Liver (tissue), 9 donors: ENCODE results near the gene CST8. TPM values are rescaled to one million over a fixed set of nuclear protein-coding genes. Genes with fewer than 3 reads are reported as not detected.
"Not testable (repeated sequence)": the region's sequence is repeated elsewhere in the genome, so short reads cannot be mapped to it uniquely, and the experiment has no call there.

Experiments used
- DNase-seq: peaks from one replicate; pipeline ENCODE4 v3.0.0-alpha.2; 2017; ENCODE audit warnings: low spot score
- H3K27ac ChIP-seq, 2 donors: one replicate each; pipeline ENCODE4 v1.7.0; 2013; ENCODE audit warnings: inconsistent platforms in 2 of 2, low read length in 2 of 2, control low read depth in 1 of 2, low read depth in 1 of 2, mild to moderate bottlenecking in 1 of 2
- H3K27me3 ChIP-seq, 4 donors: one replicate each; pipeline versions ENCODE4 v1.6.1 to v1.7.0; 2013; ENCODE audit warnings: low read length in 3 of 4, inconsistent platforms in 1 of 4, mild to moderate bottlenecking in 1 of 4, moderate library complexity in 1 of 4; ENCODE audit not compliant: control insufficient read depth in 4 of 4, insufficient read depth in 4 of 4
- H3K36me3 ChIP-seq, 4 donors: one replicate each; pipeline versions ENCODE4 v1.6.1 to v1.7.0; 2013; ENCODE audit warnings: low read length in 3 of 4, mild to moderate bottlenecking in 3 of 4, low read depth in 1 of 4, moderate library complexity in 1 of 4; ENCODE audit not compliant: control insufficient read depth in 4 of 4, insufficient read depth in 3 of 4
- H3K4me1 ChIP-seq, 4 donors: one replicate each; pipeline versions ENCODE4 v1.6.1 to v1.7.0; 2013; ENCODE audit warnings: low read length in 3 of 4, mild to moderate bottlenecking in 3 of 4, moderate library complexity in 1 of 4; ENCODE audit not compliant: control insufficient read depth in 4 of 4, insufficient read depth in 4 of 4
- H3K4me3 ChIP-seq, 3 donors: one replicate each; pipeline versions ENCODE4 v1.6.1 to v1.7.0; 2013; ENCODE audit warnings: low read length in 3 of 3, control low read depth in 1 of 3, low read depth in 1 of 3, mild to moderate bottlenecking in 1 of 3
- H3K9ac ChIP-seq, 2 donors: one replicate each; pipeline ENCODE4 v1.7.0; 2013; ENCODE audit warnings: low read length in 2 of 2, mild to moderate bottlenecking in 2 of 2, moderate library complexity in 2 of 2, control low read depth in 1 of 2, low read depth in 1 of 2
- H3K9me3 ChIP-seq, 4 donors: one replicate each; pipeline versions ENCODE4 v1.6.1 to v1.7.0; 2013; ENCODE audit warnings: low read length in 3 of 4; ENCODE audit not compliant: control insufficient read depth in 4 of 4
- ATF3 ChIP-seq: IDR thresholded peaks from 2 replicates; pipeline ENCODE4 v1.6.1; 2016; ENCODE audit warnings: antibody characterized with exemption
- CTCF ChIP-seq: fragments of 150-350 bp; IDR thresholded peaks from 2 replicates; pipeline ENCODE4 v1.5.1; 2017; ENCODE audit warnings: improper control_type of control experiment, low read depth, low read length; ENCODE audit not compliant: missing input control
- EGR1 ChIP-seq, 2 donors: IDR thresholded peaks; 2 replicates each; pipeline ENCODE4 v1.6.1; 2016 to 2018; ENCODE audit warnings: antibody characterized with exemption in 2 of 2, low read depth in 2 of 2
- FOXA1 ChIP-seq: IDR thresholded peaks from 2 replicates; pipeline ENCODE4 v1.6.1; 2016; ENCODE audit warnings: antibody characterized with exemption
- FOXA2 ChIP-seq: IDR thresholded peaks from 2 replicates; pipeline ENCODE4 v1.6.1; 2016; ENCODE audit warnings: antibody characterized with exemption
- GABPA ChIP-seq, 2 donors: IDR thresholded peaks in 1 of 2; conservative IDR thresholded peaks in 1 of 2; 2 replicates each; pipeline ENCODE4 v1.6.1; 2016; ENCODE audit warnings: antibody characterized with exemption in 2 of 2, mild to moderate bottlenecking in 1 of 2, moderate library complexity in 1 of 2
- HNF4A ChIP-seq, 2 donors: conservative IDR thresholded peaks; 2 replicates each; pipeline ENCODE4 v1.6.1; 2016; ENCODE audit warnings: antibody characterized with exemption in 2 of 2, mild to moderate bottlenecking in 2 of 2
- HNF4G ChIP-seq: IDR thresholded peaks from 2 replicates; pipeline ENCODE4 v1.6.1; 2016; ENCODE audit warnings: antibody characterized with exemption
- JUND ChIP-seq, 2 donors: IDR thresholded peaks; 2 replicates each; pipeline ENCODE4 v1.6.1; 2016; ENCODE audit warnings: antibody characterized with exemption in 2 of 2
- MAX ChIP-seq: IDR thresholded peaks from 2 replicates; pipeline ENCODE4 v1.6.1; 2016; ENCODE audit warnings: antibody characterized with exemption
- NR2F2 ChIP-seq: IDR thresholded peaks from 2 replicates; pipeline ENCODE4 v1.6.1; 2016; ENCODE audit warnings: antibody characterized with exemption
- RAD21 ChIP-seq, 2 donors: IDR thresholded peaks; 2 replicates each; pipeline ENCODE4 v1.6.1; 2016; ENCODE audit warnings: antibody characterized with exemption in 2 of 2, mild to moderate bottlenecking in 2 of 2
- REST ChIP-seq: IDR thresholded peaks from 2 replicates; pipeline ENCODE4 v1.6.1; 2016; ENCODE audit warnings: antibody characterized with exemption, mild to moderate bottlenecking
- RXRA ChIP-seq, 2 donors: IDR thresholded peaks; 2 replicates each; pipeline ENCODE4 v1.6.1; 2017 to 2018; ENCODE audit warnings: antibody characterized with exemption in 2 of 2, mild to moderate bottlenecking in 1 of 2
- SP1 ChIP-seq: IDR thresholded peaks from 2 replicates; pipeline ENCODE4 v1.6.1; 2018; ENCODE audit warnings: antibody characterized with exemption, mild to moderate bottlenecking
- TAF1 ChIP-seq: conservative IDR thresholded peaks from 2 replicates; pipeline ENCODE4 v1.6.1; 2016; ENCODE audit warnings: antibody characterized with exemption, mild to moderate bottlenecking
- YY1 ChIP-seq: IDR thresholded peaks from 2 replicates; pipeline ENCODE4 v1.6.1; 2016; ENCODE audit warnings: antibody characterized with exemption, mild to moderate bottlenecking
- ZBTB33 ChIP-seq: IDR thresholded peaks from 2 replicates; pipeline ENCODE4 v1.6.1; 2016; ENCODE audit warnings: antibody characterized with exemption
- WGBS: extraction: QIAGEN DNeasy Blood & Tissue Kit; methylation state at CpG from one replicate; pipeline ENCODE4 v1.1.7; 2013; 5-methylcytosine and 5-hydroxymethylcytosine counted together
- polyA plus RNA-seq, 2 donors: library from polyadenylated mRNA; stranded (reverse) in 1 of 2; unstranded in 1 of 2; fragments of 200-250 nt in 1 of 2; fragments of >200 nt in 1 of 2; fragmentation: Nextera tagmentation in 1 of 2; extraction: Ambion mirVana in 1 of 2; gene quantifications; one replicate each; pipeline versions ENCODE4 v1.2.1 to v1.2.3, GENCODE V29; 2013 to 2015
- total RNA-seq, 2 donors: library from RNA; depleted of rRNA; stranded (reverse); fragments of >200 nt; gene quantifications; one replicate each; pipeline ENCODE4 v1.2.3, GENCODE V29; 2014
- donor health status: healthy.
- donor health status: healthy.
- donor health status: healthy.
- donor health status: healthy.
- donor health status: healthy.

The CST8 gene
- total and polyA plus RNA-seq, 4 donors = not detected

- not testable (repeated sequence) for H3K4me1 ChIP-seq, H3K9me3 ChIP-seq, H3K27me3 ChIP-seq, DNase-seq, H3K4me3 ChIP-seq, H3K9ac ChIP-seq, H3K27ac ChIP-seq, H3K36me3 ChIP-seq
- WGBS = 76% methylated on average over 5 of the region's 5 CpGs
Measured at GRCh38 chr20:23472306-23472705, 18.6 kb upstream of the CST8 start.

- not testable (repeated sequence) for H3K27ac ChIP-seq, H3K4me3 ChIP-seq, H3K36me3 ChIP-seq, H3K9me3 ChIP-seq, H3K9ac ChIP-seq, H3K4me1 ChIP-seq, DNase-seq, H3K27me3 ChIP-seq
- WGBS = 18% methylated on average over 2 of the region's 2 CpGs
Measured at GRCh38 chr20:23473293-23473692, 17.6 kb upstream of the CST8 start.

GRCh38 chr20:23475395-23475794 lies 15.5 kb upstream of the CST8 start:
- WGBS = 63% methylated on average over 5 of the region's 5 CpGs
- DNase-seq = no peak
- no peaks in the 10 kb centered on the region for H3K36me3 ChIP-seq
- H3K4me3 ChIP-seq = no peak overlapping the region
- no peak overlapping the region for H3K9ac ChIP-seq
- no peak for TF ChIP-seq ATF3
- TF ChIP-seq YY1 = no peak
- TF ChIP-seq CTCF = no peak
- TF ChIP-seq FOXA1 = no peak
- no peak for TF ChIP-seq RXRA (IDR thresholded peaks at IDR 0.05)
- TF ChIP-seq MAX = no peak
- TF ChIP-seq RAD21 (IDR thresholded peaks at IDR 0.05) = no peak
- no peak for TF ChIP-seq REST
- TF ChIP-seq TAF1 = no peak
- no peak for TF ChIP-seq HNF4A (conservative IDR thresholded peaks at IDR 0.05)
- no peak for TF ChIP-seq EGR1 (IDR thresholded peaks at IDR 0.05; ENCODE audit: low read depth in 2 of 2)
- no peak for TF ChIP-seq GABPA (IDR thresholded peaks at IDR 0.05 in 1 of 2, conservative IDR thresholded peaks at IDR 0.05 in 1 of 2)
- TF ChIP-seq JUND (IDR thresholded peaks at IDR 0.05) = no peak
- TF ChIP-seq NR2F2 = no peak
- no peak for TF ChIP-seq ZBTB33
- TF ChIP-seq SP1 = no peak
- no peak for TF ChIP-seq FOXA2
- TF ChIP-seq HNF4G = no peak
- no peak overlapping the region for H3K27ac ChIP-seq
- H3K27me3 ChIP-seq = no peaks in the 10 kb centered on the region
- no peaks in the 10 kb centered on the region for H3K4me1 ChIP-seq
- peaks cover 0 to 2% (median 0%) of the 10 kb centered on the region in 4 donors for H3K9me3 ChIP-seq
